PFSK-1 (cell line): Measurements from ENCODE around the gene CCNYL1. TPM values are rescaled to one million over a fixed set of nuclear protein-coding genes. Genes with fewer than 3 reads are reported as not detected.

Experiments used
- FOXP2 ChIP-seq: optimal IDR thresholded peaks from 2 replicates; pipeline ENCODE3; 2011; ENCODE audit warnings: borderline replicate concordance, control low read depth, inconsistent platforms; ENCODE audit not compliant: insufficient read depth; ENCODE audit errors: extremely low read length, extremely low read depth
- POLR2AphosphoS5 ChIP-seq: IDR thresholded peaks from 2 replicates; pipeline ENCODE4 v1.6.1; 2012; ENCODE audit warnings: low read depth, mild to moderate bottlenecking, control low read depth, low read length, moderate library complexity
- REST ChIP-seq, 2 experiments: IDR thresholded peaks; 2 replicates each; pipeline versions ENCODE4 v1.6.1 to v1.8.0; 2011 to 2012; ENCODE audit warnings: low read depth in 2 of 2, low read length in 2 of 2, control low read depth in 1 of 2, inconsistent platforms in 1 of 2, mild to moderate bottlenecking in 1 of 2, moderate library complexity in 1 of 2; ENCODE audit not compliant: insufficient read depth in 1 of 2
- SIN3A ChIP-seq: IDR thresholded peaks from 2 replicates; pipeline ENCODE4 v1.6.1; 2012; ENCODE audit warnings: mild to moderate bottlenecking, low read length, moderate library complexity, borderline replicate concordance; ENCODE audit not compliant: insufficient read depth
- TAF1 ChIP-seq: IDR thresholded peaks from 2 replicates; pipeline ENCODE4 v1.6.1; 2012; ENCODE audit warnings: low read length, control low read depth, borderline replicate concordance; ENCODE audit not compliant: insufficient read depth
- polyA plus RNA-seq: library from polyadenylated mRNA; unstranded; fragments of >200 nt; gene quantifications from one replicate; pipeline ENCODE4 v1.2.1, GENCODE V29; 2012; ENCODE audit warnings: low read depth, missing spikeins; ENCODE audit not compliant: insufficient read length

CCNYL1 gene
- polyA plus RNA-seq, result 14.2 TPM

- TF ChIP-seq FOXP2 (peak; percentile 28), REST (IDR thresholded peaks at IDR 0.05; ENCODE audit: insufficient read depth in 1 of 2, low read depth in 2 of 2, low read length in 2 of 2) (no peak), SIN3A (peak; percentile 69; the same call in 1 of the 2 replicates), TAF1 (peak; percentile 83), POLR2AphosphoS5 (peak; percentile 89)
Measured at GRCh38 chr2:207710814-207711740, at the start of gene CCNYL1. CCNYL1 (plus strand) TSS chr2:207711640; CDS start chr2:207711897, 257 bp downstream.

- TF ChIP-seq SIN3A (no peak), FOXP2 (no peak), POLR2AphosphoS5 (no peak)
Measured at GRCh38 chr2:207662203-207662602, 49.2 kb upstream of the CCNYL1 start.

GRCh38 chr2:207663870-207664545 is 47.4 kb upstream of the CCNYL1 start:
- TF ChIP-seq SIN3A (no peak), TAF1 (no peak), POLR2AphosphoS5 (no peak), REST (IDR thresholded peaks at IDR 0.05; ENCODE audit: insufficient read depth in 1 of 2, low read depth in 2 of 2, low read length in 2 of 2) (no peak), FOXP2 (no peak)

GRCh38 chr2:207670887-207671286 is 40.6 kb upstream of the CCNYL1 start:
- no peak for TF ChIP-seq POLR2AphosphoS5
- no peak for TF ChIP-seq SIN3A
- no peak for TF ChIP-seq FOXP2
- TF ChIP-seq REST (IDR thresholded peaks at IDR 0.05; ENCODE audit: insufficient read depth in 1 of 2, low read depth in 2 of 2, low read length in 2 of 2), result no peak
- no peak for TF ChIP-seq TAF1

GRCh38 chr2:207673431-207673830 is 38.0 kb upstream of the CCNYL1 start:
- TF ChIP-seq SIN3A, result no peak
- TF ChIP-seq REST (IDR thresholded peaks at IDR 0.05; ENCODE audit: insufficient read depth in 1 of 2, low read depth in 2 of 2, low read length in 2 of 2), result no peak
- no peak for TF ChIP-seq TAF1
